Erythroblast (primary cell): ENCODE results near the gene MINDY3.

Experiments used
- GATA1 ChIP-seq: IDR thresholded peaks from 2 replicates; pipeline ENCODE4 v1.6.1; 2011; ENCODE audit warnings: low read depth, mild to moderate bottlenecking, control low read depth, low read length, moderate library complexity
- POLR2A ChIP-seq: IDR thresholded peaks from 2 replicates; pipeline ENCODE4 v1.6.1; 2011; ENCODE audit warnings: mild to moderate bottlenecking, low read length

GRCh38 chr10:15821046-15821683 is 39.1 kb downstream of the MINDY3 start:
- TF ChIP-seq POLR2A (no peak), GATA1 (no peak)
